HepG2 (cell line): ENCODE results near the gene BIVM.

ENCODE experiments used
- GATA4 ChIP-seq: sonication (generic); IDR thresholded peaks from 2 replicates; pipeline ENCODE4 v1.6.1; 2016; ENCODE audit warnings: antibody characterized with exemption, low read depth, borderline replicate concordance
- NFE2 ChIP-seq: sonication (generic); formaldehyde crosslinking; IDR thresholded peaks from 2 replicates; pipeline ENCODE4 v1.4.0; 2020; ENCODE audit warnings: missing genetic modification reagents
- PTBP1 ChIP-seq: fragments of 200-400 bp; formaldehyde crosslinking; IDR thresholded peaks from 2 replicates; pipeline ENCODE4 v1.6.1; 2018; ENCODE audit warnings: low read length, low read depth; ENCODE audit not compliant: poor library complexity, severe bottlenecking
- SIN3A ChIP-seq: IDR thresholded peaks from 2 replicates; pipeline ENCODE4 v1.6.1; 2011; ENCODE audit warnings: low read depth, mild to moderate bottlenecking, control low read depth, low read length, borderline replicate concordance
- TBL1XR1 ChIP-seq: fragments of 150-350 bp; IDR thresholded peaks from 2 replicates; pipeline ENCODE4 v1.6.1; 2014; ENCODE audit warnings: borderline replicate concordance, low read length; ENCODE audit not compliant: partially characterized antibody
- USF2 ChIP-seq, 2 experiments: sonication (generic) in 1 of 2; formaldehyde crosslinking in 1 of 2; IDR thresholded peaks; 2 replicates each; pipeline versions ENCODE4 v1.5.1 to v1.6.1; 2011 to 2020; ENCODE audit warnings: borderline replicate concordance in 1 of 2, low read depth in 1 of 2, low read length in 1 of 2, mild to moderate bottlenecking in 1 of 2, missing genetic modification reagents in 1 of 2, moderate library complexity in 1 of 2
- ZFP1 ChIP-seq: IDR thresholded peaks from 2 replicates; pipeline ENCODE4 v1.6.1; 2016
- TF ChIP-seq, protein P1 (sequence below): sonication (generic); formaldehyde crosslinking; IDR thresholded peaks from 2 replicates; pipeline ENCODE4 v1.5.0; 2020; ENCODE audit warnings: mild to moderate bottlenecking, missing genetic modification reagents, moderate library complexity

DNA sequence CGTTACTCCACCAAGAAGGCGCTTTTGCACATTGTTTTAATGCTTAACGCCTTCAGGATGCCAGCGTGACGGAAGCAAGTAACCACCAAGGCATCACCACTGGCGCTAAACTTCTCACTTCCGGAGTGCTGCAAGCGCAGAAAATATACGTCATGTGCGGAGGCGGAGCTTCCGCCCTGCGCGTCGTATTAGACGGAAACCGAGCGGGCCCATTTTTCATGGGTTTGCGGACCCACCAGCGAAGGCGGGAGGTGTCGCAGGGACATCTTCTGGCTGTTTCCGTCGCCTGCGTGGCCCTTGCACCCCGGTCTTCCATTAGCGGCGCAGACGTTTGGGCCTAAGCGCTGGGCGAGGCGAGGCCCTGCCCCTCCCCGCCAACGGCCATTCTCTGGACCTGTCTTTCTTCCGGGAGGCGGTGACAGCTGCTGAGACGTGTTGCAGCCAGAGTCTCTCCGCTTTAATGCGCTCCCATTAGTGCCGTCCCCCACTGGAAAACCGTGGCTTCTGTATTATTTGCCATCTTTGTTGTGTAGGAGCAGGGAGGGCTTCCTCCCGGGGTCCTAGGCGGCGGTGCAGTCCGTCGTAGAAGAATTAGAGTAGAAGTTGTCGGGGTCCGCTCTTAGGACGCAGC lies 46.8 kb downstream of the BIVM start, which contains the start of gene ERCC5:
- TF ChIP-seq NFE2 (CRISPR knock-in tag) (no peak), PTBP1 (no peak), SIN3A (peak; percentile 91; the same call in 1 of the 2 replicates), GATA4 (0 out of 2 replicates have a peak, but pooled peaks have one; percentile 16), ZFP1 (CRISPR knock-in tag) (no peak), TBL1XR1 (no peak), USF2 (IDR thresholded peaks at IDR 0.05; ENCODE audit: low read depth, low read length) (no peak), USF2 (CRISPR knock-in tag; IDR thresholded peaks at IDR 0.05; ENCODE audit: borderline replicate concordance) (peak; percentile 43; the same call in 1 of the 2 replicates)
- TF ChIP-seq, protein P1, sequence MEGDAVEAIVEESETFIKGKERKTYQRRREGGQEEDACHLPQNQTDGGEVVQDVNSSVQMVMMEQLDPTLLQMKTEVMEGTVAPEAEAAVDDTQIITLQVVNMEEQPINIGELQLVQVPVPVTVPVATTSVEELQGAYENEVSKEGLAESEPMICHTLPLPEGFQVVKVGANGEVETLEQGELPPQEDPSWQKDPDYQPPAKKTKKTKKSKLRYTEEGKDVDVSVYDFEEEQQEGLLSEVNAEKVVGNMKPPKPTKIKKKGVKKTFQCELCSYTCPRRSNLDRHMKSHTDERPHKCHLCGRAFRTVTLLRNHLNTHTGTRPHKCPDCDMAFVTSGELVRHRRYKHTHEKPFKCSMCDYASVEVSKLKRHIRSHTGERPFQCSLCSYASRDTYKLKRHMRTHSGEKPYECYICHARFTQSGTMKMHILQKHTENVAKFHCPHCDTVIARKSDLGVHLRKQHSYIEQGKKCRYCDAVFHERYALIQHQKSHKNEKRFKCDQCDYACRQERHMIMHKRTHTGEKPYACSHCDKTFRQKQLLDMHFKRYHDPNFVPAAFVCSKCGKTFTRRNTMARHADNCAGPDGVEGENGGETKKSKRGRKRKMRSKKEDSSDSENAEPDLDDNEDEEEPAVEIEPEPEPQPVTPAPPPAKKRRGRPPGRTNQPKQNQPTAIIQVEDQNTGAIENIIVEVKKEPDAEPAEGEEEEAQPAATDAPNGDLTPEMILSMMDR: peak; percentile 85
